ENCODE data around the gene CSGALNACT2.
A peak's percentile ranks its signal among the peaks of the same experiment; 100 is the strongest.

The CSGALNACT2 gene

DNA sequence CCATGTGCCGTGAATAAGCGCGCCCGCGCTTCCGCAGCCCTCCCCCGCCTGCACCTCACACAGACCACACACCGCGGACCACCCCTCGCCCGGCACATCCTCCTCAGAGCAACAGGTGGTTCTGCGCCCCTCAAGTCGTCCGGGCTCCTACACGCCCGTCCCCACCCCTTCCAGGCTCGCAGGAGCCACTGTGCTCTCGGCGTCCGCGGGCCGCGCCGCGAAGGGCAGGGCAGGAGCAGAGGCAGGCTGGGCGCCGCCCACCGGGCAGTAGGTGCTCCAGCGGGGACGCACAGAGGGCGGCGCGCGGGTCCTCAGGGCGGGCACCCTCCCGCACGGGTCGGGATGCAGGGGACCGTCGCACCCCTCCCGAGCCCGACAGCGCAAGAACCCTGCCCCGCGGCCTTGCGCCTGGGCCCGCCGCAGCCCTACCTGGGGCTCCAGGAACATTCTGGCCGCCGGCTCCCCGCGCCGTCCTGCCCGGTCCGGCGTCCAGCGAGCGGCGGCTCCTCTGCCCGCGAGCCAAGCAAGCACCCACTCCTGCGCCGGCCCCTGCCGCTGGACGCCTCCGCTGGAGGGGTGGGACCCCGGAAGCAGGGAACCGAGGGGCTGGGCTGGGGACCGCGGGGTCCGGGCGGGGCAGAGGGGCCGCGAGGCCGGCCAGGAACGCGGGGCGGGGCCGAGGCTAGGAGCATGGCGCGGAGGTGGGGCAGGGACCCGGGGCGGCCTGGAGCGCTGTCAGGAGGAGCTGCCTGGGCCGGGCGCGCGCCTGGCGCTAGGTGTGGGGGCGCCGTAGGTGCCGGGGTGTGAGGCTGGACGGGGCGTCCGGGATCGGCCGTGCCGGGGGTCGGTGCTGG lies 91.2 kb downstream of the CSGALNACT2 start:
- peak overlapping the region; percentile 12 to 13 for H3K4me3 ChIP-seq
- TF ChIP-seq, protein P1, sequence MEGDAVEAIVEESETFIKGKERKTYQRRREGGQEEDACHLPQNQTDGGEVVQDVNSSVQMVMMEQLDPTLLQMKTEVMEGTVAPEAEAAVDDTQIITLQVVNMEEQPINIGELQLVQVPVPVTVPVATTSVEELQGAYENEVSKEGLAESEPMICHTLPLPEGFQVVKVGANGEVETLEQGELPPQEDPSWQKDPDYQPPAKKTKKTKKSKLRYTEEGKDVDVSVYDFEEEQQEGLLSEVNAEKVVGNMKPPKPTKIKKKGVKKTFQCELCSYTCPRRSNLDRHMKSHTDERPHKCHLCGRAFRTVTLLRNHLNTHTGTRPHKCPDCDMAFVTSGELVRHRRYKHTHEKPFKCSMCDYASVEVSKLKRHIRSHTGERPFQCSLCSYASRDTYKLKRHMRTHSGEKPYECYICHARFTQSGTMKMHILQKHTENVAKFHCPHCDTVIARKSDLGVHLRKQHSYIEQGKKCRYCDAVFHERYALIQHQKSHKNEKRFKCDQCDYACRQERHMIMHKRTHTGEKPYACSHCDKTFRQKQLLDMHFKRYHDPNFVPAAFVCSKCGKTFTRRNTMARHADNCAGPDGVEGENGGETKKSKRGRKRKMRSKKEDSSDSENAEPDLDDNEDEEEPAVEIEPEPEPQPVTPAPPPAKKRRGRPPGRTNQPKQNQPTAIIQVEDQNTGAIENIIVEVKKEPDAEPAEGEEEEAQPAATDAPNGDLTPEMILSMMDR (IDR thresholded peaks at IDR 0.05), result no peak
- H3K4me1 ChIP-seq, result peaks cover 0 to 32% (median 9%) of the 10 kb centered on the region in 4 donors
- H3K36me3 ChIP-seq, result no peaks in the 10 kb centered on the region
- peak; percentile 13 to 53 for DNase-seq
- intact Hi-C loops (cut with DNase I; ENCODE audit: low total_unique reads), result no loop called here
- H3K9me3 ChIP-seq, result no peaks in the 10 kb centered on the region
- H3K27ac ChIP-seq, result no peak overlapping the region
- peaks cover 0 to 63% of the 10 kb centered on the region in 2 donors for H3K27me3 ChIP-seq

DNA sequence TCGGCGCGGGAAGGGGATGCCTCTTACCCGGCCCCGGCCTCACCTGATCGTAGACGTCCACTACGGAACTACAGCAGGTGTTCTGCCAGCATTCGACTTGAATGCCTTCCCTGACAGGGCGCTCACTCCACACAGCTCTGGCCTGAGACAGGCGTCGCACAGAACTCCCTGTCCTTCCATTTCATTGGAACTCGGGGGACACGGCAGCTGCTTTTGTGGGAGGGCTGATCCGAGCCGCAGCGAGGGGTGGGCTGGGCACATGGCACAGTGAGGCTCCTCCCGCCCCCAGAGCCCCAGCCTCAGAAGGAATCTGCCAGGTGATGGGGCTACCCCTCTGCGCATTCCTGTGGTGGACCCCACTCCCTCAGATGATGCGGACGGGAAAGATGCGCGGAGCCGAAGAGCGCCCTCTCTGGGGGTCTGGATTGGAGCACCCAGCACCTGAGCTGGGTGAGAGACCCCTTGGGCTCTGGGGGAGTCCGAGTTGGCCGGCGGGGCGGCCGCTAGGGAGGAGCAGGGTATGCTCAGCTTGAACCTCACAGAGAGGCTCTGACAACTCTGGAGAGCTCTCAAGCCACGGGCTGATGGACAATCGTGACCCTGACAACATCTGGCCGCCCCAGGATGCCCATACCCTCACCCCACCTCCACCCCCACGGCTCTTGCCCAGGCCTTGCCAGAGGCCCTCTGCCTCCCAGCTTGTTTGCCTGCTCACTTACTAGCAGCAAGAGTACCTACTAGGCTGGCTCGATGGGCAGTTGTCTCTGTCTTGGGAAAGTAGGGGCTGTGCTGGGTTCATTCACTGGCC lies 92.1 kb downstream of the CSGALNACT2 start:
- Histone ChIP-seq H3K36me3 (no peaks in the 10 kb centered on the region), H3K4me3 (peak overlapping the region in 1 of 2 donors; percentile 13), H3K27ac (no peak overlapping the region), H3K27me3 (peaks cover 0 to 63% of the 10 kb centered on the region in 2 donors), H3K9me3 (no peaks in the 10 kb centered on the region), H3K4me1 (peaks cover 0 to 32% (median 9%) of the 10 kb centered on the region in 4 donors)
- intact Hi-C loops (cut with DNase I; ENCODE audit: low total_unique reads), result no loop called here
- peak in 1 of 2 donors; percentile 57 for DNase-seq
- TF ChIP-seq, protein P1 (IDR thresholded peaks at IDR 0.05), result no peak

DNA sequence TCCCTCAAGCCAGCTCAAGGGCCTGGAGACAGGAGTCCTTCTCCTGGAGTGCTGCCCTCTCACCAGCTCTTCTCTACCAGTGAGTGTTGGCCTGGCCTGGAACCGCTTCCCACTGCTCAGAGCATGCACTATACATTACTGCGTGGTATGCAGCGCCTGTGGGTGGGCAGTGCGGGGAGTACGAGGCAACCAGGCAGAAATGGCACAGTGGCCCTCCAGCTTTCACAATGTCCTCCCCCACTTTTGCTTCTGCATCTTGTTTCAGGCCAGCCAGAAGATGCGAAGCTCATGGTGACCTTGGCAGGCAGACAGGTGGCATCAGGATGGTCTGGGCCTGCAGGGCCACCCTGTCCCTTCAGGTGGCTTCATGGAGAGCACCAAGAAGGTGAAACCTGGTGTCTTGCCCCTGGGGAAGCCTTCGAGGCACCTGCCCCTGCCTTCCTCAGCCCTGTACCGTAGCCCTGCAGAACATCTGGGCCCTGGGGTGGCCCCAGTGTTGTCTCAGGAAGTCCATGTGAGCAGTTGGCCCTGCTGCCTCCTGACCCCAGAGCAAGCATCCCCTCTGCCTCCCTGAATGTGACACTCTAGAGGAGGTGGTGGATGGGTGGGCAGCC lies 92.8 kb downstream of the CSGALNACT2 start:
- H3K27ac ChIP-seq, result no peak overlapping the region
- TF ChIP-seq, protein P1 (IDR thresholded peaks at IDR 0.05), result no peak
- H3K4me3 ChIP-seq, result no peak overlapping the region
- DNase-seq, result peak; percentile 17 to 50
- intact Hi-C loops (cut with DNase I; ENCODE audit: low total_unique reads), result no loop called here
- H3K27me3 ChIP-seq, result peaks cover 0 to 61% of the 10 kb centered on the region in 2 donors
- no peaks in the 10 kb centered on the region for H3K36me3 ChIP-seq
- peaks cover 0 to 29% (median 9%) of the 10 kb centered on the region in 4 donors for H3K4me1 ChIP-seq
- no peaks in the 10 kb centered on the region for H3K9me3 ChIP-seq

DNA sequence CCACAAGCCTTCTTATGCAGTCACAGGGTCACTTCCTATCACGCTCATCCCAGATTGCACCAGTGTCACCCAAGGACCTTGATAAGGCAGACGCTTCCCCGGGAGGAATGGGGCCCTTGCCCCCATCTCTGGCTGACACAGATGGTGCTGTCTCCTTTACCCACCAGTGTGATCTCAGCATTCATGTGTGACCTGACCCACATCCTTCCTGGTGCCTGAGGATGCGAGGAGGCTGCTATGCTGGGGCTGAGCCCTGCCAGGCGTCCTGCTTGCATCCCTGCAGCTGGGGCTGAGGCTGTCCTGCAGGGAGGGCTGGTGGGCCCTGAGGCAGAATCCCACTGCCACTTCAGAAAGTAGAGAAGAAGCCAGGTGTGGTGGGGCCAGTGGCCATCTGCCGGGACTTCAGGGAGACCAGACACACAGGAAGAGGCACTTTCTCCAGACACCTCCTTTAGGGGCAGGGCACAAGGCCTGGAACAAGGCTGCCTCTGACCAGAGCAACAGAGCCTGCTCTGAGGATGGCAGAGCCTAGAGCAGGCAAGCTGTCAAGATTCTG lies 93.4 kb downstream of the CSGALNACT2 start:
- Histone ChIP-seq H3K9me3 (no peaks in the 10 kb centered on the region), H3K27me3 (peaks cover 0 to 58% of the 10 kb centered on the region in 2 donors), H3K36me3 (no peaks in the 10 kb centered on the region), H3K4me3 (no peak overlapping the region), H3K4me1 (peaks cover 0 to 23% (median 9%) of the 10 kb centered on the region in 4 donors), H3K27ac (no peak overlapping the region)
- TF ChIP-seq, protein P1 (IDR thresholded peaks at IDR 0.05), result no peak
- peak in 1 of 2 donors; percentile 16 for DNase-seq
- intact Hi-C loops (cut with DNase I; ENCODE audit: low total_unique reads), result no loop called here

Measured in tibial artery (tissue), 4 donors.